ENCODE results near the gene MPND. TPM values are rescaled to one million over a fixed set of nuclear protein-coding genes. Genes with fewer than 3 reads are reported as not detected.

The MPND gene
- total RNA-seq, 2 donors from 2014 or later = 51.5 to 55.9 TPM

- peak overlapping the region; percentile 96 for H3K27ac Mint-ChIP-seq
- H3K27me3 ChIP-seq (ENCODE audit: control insufficient read depth, insufficient read depth, low read length, poor library complexity, severe bottlenecking) = no peaks in the 10 kb centered on the region
- no peaks in the 10 kb centered on the region for H3K9me3 ChIP-seq (ENCODE audit: control insufficient read depth, low read length)
- TF ChIP-seq, protein P1, sequence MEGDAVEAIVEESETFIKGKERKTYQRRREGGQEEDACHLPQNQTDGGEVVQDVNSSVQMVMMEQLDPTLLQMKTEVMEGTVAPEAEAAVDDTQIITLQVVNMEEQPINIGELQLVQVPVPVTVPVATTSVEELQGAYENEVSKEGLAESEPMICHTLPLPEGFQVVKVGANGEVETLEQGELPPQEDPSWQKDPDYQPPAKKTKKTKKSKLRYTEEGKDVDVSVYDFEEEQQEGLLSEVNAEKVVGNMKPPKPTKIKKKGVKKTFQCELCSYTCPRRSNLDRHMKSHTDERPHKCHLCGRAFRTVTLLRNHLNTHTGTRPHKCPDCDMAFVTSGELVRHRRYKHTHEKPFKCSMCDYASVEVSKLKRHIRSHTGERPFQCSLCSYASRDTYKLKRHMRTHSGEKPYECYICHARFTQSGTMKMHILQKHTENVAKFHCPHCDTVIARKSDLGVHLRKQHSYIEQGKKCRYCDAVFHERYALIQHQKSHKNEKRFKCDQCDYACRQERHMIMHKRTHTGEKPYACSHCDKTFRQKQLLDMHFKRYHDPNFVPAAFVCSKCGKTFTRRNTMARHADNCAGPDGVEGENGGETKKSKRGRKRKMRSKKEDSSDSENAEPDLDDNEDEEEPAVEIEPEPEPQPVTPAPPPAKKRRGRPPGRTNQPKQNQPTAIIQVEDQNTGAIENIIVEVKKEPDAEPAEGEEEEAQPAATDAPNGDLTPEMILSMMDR (conservative IDR thresholded peaks at IDR 0.05) = no peak
- H3K4me3 Mint-ChIP-seq = peak overlapping the region; percentile 87
- peak overlapping the region; percentile 87 for H3K4me3 ChIP-seq (ENCODE audit: low read length)
- H3K4me1 Mint-ChIP-seq = peaks cover 22% of the 10 kb centered on the region
- H3K27ac ChIP-seq (ENCODE audit: low read depth, low read length) = peak overlapping the region; percentile 82
- no peaks in the 10 kb centered on the region for H3K27me3 Mint-ChIP-seq (ENCODE audit: insufficient read depth)
- no peaks in the 10 kb centered on the region for H3K9me3 Mint-ChIP-seq
- H3K36me3 Mint-ChIP-seq (ENCODE audit: low read depth) = peaks cover 26% of the 10 kb centered on the region
- H3K36me3 ChIP-seq (ENCODE audit: control insufficient read depth, insufficient read depth, low read length) = peaks cover 21% of the 10 kb centered on the region
- no peaks in the 10 kb centered on the region for H3K4me1 ChIP-seq (ENCODE audit: control insufficient read depth, insufficient read depth, low read length)
- peak overlapping the region; percentile 95 for H3K9ac ChIP-seq (ENCODE audit: extremely low read depth, low read length, poor library complexity, severe bottlenecking)
- 4 to 7% methylated on average over 28 to 32 of the region's 32 CpGs for WGBS, 2 experiments (ENCODE audit: insufficient coverage in 1 of 2, insufficient read length in 1 of 2)
- peak; percentile 55 for DNase-seq
These were observed 59.8 kb downstream of the MPND start for GRCh38 chr19:4403005-4403761.

DNA sequence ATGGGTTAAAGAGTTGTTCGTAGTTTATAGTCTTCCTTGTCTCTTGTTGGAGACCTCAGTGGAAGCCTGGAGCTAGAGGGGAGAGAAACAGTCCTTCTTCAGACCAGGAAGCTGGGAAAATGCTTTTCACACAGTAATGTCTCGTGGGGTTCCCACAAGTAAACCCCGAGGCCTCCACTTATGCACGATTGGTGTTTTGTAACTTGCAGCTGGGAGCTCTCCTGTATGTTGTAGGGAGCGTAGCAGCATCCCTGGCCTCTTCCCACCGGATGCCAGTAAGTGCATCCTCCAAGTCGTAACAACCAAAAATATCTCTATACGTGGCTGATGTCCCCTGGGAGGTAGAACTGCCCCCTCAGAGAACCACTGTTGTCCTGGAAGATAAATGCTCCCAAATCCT lies 62.6 kb downstream of the MPND start:
- Mint-ChIP-seq H3K27ac (peak overlapping the region; percentile 64), H3K4me1 (peaks cover 32% of the 10 kb centered on the region), H3K4me3 (no peak overlapping the region)

DNA sequence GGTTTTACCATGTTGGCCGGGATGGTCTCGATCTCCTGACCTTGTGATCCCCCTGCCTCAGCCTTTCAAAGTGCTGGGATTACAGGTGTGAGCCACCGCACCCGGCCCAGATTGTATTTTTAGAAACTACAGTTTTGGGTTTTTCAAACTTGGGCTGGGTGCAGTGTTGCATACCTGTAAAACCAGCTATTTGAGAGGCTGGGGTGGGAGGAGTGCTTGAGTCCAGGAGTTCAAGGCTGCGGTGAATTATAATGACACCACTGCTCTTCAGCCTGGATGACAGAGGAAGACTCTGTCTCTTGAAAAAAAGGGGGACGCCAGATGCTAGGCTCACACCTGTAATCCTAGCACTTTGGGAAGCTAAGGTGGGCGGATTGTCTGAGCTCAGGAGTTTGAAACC lies 63.3 kb downstream of the MPND start:
- no peaks in the 10 kb centered on the region for H3K9me3 ChIP-seq (ENCODE audit: control insufficient read depth, low read length)
- Mint-ChIP-seq H3K27ac (peak overlapping the region; percentile 26), H3K4me1 (peaks cover 32% of the 10 kb centered on the region), H3K4me3 (no peak overlapping the region), H3K9me3 (no peaks in the 10 kb centered on the region), H3K27me3 (ENCODE audit: insufficient read depth) (no peaks in the 10 kb centered on the region), H3K36me3 (ENCODE audit: low read depth) (peaks cover 44% of the 10 kb centered on the region)
- WGBS, 2 experiments (ENCODE audit: insufficient coverage in 1 of 2, insufficient read length in 1 of 2) = 91 to 94% methylated on average over 3 to 7 of the region's 7 CpGs
- H3K9ac ChIP-seq (ENCODE audit: extremely low read depth, low read length, poor library complexity, severe bottlenecking) = no peak overlapping the region
- H3K36me3 ChIP-seq (ENCODE audit: control insufficient read depth, insufficient read depth, low read length) = peaks cover 43% of the 10 kb centered on the region
- TF ChIP-seq, protein P1 (conservative IDR thresholded peaks at IDR 0.05) = no peak
- no peaks in the 10 kb centered on the region for H3K4me1 ChIP-seq (ENCODE audit: control insufficient read depth, insufficient read depth, low read length)
- peak; percentile 44 for DNase-seq
- H3K27ac ChIP-seq (ENCODE audit: low read depth, low read length) = no peak overlapping the region
- H3K4me3 ChIP-seq (ENCODE audit: low read length) = no peak overlapping the region
- H3K27me3 ChIP-seq (ENCODE audit: control insufficient read depth, insufficient read depth, low read length, poor library complexity, severe bottlenecking) = no peaks in the 10 kb centered on the region

More for the DNA sequence above, 62.6 kb downstream of the MPND start:
- Mint-ChIP-seq H3K9me3 (no peaks in the 10 kb centered on the region), H3K27me3 (ENCODE audit: insufficient read depth) (no peaks in the 10 kb centered on the region), H3K36me3 (ENCODE audit: low read depth) (peaks cover 41% of the 10 kb centered on the region)
- H3K9me3 ChIP-seq (ENCODE audit: control insufficient read depth, low read length) = no peaks in the 10 kb centered on the region
- no peak overlapping the region for H3K9ac ChIP-seq (ENCODE audit: extremely low read depth, low read length, poor library complexity, severe bottlenecking)
- TF ChIP-seq, protein P1 (conservative IDR thresholded peaks at IDR 0.05) = no peak
- H3K4me1 ChIP-seq (ENCODE audit: control insufficient read depth, insufficient read depth, low read length) = no peaks in the 10 kb centered on the region
- 89 to 90% methylated on average over 8 of the region's 8 CpGs for whole genome bisulfite sequencing, 2 experiments (ENCODE audit: insufficient coverage in 1 of 2, insufficient read length in 1 of 2)
- no peak overlapping the region for H3K4me3 ChIP-seq (ENCODE audit: low read length)
- H3K27me3 ChIP-seq (ENCODE audit: control insufficient read depth, insufficient read depth, low read length, poor library complexity, severe bottlenecking) = no peaks in the 10 kb centered on the region
- DNase-seq = peak; percentile 46
- peaks cover 42% of the 10 kb centered on the region for H3K36me3 ChIP-seq (ENCODE audit: control insufficient read depth, insufficient read depth, low read length)
- H3K27ac ChIP-seq (ENCODE audit: low read depth, low read length) = no peak overlapping the region
